Ramos (cell line): Measurements from ENCODE around the gene MRPS11.
"Not testable (repeated sequence)": the region's sequence is repeated elsewhere in the genome, so short reads cannot be mapped to it uniquely, and the experiment has no call there.

Experiments
- in situ Hi-C: fragments of 300-500 bp; cut with MboI; formaldehyde crosslinking; loops from one replicate; pipeline ENCODE4 v1.14.3; 2022; ENCODE audit warnings: low sequenced_read_pairs; ENCODE audit not compliant: unreplicated experiment

The MRPS11 gene

GRCh38 chr15:88487178-88487795, 19.8 kb downstream of the MRPS11 start:
- in situ Hi-C loops = no loop called here

GRCh38 chr15:88487796-88488523, 20.5 kb downstream of the MRPS11 start:
- in situ Hi-C loops = no loop called here

- in situ Hi-C loops = no loop called here
Observed at GRCh38 chr15:88489321-88489720, 21.8 kb downstream of the MRPS11 start.

- in situ Hi-C loops = no loop called here
Observed at GRCh38 chr15:88490036-88490435, 22.5 kb downstream of the MRPS11 start.

GRCh38 chr15:88491158-88491557, 23.6 kb downstream of the MRPS11 start:
- in situ Hi-C loops = no loop called here

GRCh38 chr15:88493844-88494243, 26.3 kb downstream of the MRPS11 start:
- in situ Hi-C loops = no loop called here

GRCh38 chr15:88497109-88497765, 29.7 kb downstream of the MRPS11 start:
- in situ Hi-C loops = no loop called here

GRCh38 chr15:88498996-88499395, 31.5 kb downstream of the MRPS11 start:
- in situ Hi-C loops = no loop called here

GRCh38 chr15:88504445-88504844, 36.9 kb downstream of the MRPS11 start:
- in situ Hi-C loops = no loop called here

GRCh38 chr15:88505721-88506120, 38.2 kb downstream of the MRPS11 start:
- in situ Hi-C loops = no loop called here

GRCh38 chr15:88506628-88507027, 39.1 kb downstream of the MRPS11 start:
- in situ Hi-C loops = no loop called here

GRCh38 chr15:88509321-88509720, 41.8 kb downstream of the MRPS11 start:
- in situ Hi-C loops = no loop called here

GRCh38 chr15:88509964-88510363, 42.5 kb downstream of the MRPS11 start:
- in situ Hi-C loops = no loop called here

- in situ Hi-C loops = no loop called here
Observed at GRCh38 chr15:88511161-88511560, 43.7 kb downstream of the MRPS11 start.

- in situ Hi-C loops = no loop called here
Observed at GRCh38 chr15:88512078-88512477, 44.6 kb downstream of the MRPS11 start.

GRCh38 chr15:88512601-88513000, 45.1 kb downstream of the MRPS11 start:
- in situ Hi-C loops = no loop called here

GRCh38 chr15:88513195-88513594, 45.7 kb downstream of the MRPS11 start:
- in situ Hi-C loops = no loop called here

GRCh38 chr15:88518903-88519302, 51.4 kb downstream of the MRPS11 start:
- in situ Hi-C loops = no loop called here

- in situ Hi-C loops = not testable (repeated sequence)
Observed at GRCh38 chr15:88524094-88524493, 56.6 kb downstream of the MRPS11 start.

GRCh38 chr15:88525418-88525817, 57.9 kb downstream of the MRPS11 start:
- in situ Hi-C loops = no loop called here

GRCh38 chr15:88526247-88526879, 58.9 kb downstream of the MRPS11 start:
- in situ Hi-C loops = no loop called here
